NCI-H2029 treated with DMSO at 0.1 percent for 48 hours (cell line): ENCODE data around the gene ADIPOQ.
"Not testable (repeated sequence)": the region's sequence is repeated elsewhere in the genome, so short reads cannot be mapped to it uniquely, and the experiment has no call there.

Experiments used
- DNase-seq: peaks from one replicate; lab custom pipeline; 2025; lab: John Stamatoyannopoulos, UW

ADIPOQ gene

DNA sequence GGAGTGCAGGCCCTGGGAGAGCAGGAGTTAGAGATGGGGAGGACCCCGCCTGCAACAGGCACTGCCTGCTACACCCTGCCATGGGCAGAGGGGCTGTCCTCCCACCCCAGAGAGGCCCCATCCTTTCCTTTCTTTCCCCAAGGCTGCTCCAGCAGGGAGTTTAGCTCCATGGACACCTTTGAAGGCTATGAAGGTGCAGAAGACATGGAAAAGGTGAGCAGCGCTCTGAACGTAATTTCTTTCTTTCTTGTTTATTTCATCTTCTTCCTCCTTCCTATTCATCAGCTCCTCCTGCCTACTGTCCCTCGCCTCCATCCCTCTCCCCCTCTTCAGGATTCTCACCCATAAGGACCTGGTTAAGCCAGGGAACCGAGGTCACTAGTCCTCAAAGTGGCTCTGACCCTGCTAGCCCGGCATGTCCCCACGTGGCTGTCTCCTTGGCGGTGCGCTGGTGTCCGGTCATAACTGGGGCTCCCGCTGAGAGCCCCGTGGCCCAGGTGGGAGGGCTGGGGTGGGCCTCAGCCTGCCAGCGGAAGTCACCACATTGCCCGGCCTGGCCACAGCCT is 16.0 kb upstream of the ADIPOQ start:
- no peak for DNase-seq

DNA sequence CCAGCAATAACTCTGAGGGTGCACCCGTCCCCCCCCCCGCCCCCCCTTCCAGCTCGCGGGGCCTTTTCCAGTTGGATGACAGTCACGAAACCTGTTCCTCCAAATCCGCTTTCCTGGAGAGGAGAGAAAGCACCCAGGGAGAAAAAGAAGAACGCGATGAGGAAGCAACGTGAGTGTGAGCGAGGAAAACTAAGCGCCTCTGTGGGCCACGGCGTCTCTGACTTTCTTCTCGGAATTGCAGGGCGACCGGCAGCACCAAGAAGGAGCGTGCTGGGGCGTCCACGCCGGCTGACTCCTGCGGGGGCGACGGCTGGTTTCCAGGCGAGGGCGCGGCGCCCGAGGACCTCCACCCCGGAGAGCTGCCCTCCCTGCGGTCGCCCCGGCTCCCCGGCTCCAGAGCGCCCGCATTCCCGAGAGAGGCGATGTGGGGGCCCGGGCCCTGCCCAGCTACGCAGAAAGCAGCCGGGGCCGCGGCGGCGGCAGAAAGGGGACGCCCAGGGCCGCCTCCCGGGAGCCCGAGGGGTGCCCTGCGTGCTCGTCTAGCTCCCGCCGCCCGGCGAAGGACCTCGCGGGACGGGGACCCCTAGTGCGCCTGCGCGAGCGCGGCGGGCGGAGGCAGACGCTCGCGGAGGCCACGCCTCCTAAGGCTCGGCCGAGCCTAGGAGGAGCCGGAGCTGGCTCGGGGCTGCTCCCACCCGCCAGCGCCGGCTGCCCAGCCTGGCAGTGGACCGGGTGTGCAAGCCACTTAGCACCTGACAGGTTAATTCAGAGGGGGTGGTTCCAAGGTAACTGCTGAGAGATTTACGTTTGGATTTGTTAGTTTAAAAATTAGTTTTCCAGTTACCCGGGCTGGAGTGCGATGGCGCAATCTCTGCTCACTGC is 15.3 kb upstream of the ADIPOQ start:
- peak; percentile 34 for DNase-seq

DNA sequence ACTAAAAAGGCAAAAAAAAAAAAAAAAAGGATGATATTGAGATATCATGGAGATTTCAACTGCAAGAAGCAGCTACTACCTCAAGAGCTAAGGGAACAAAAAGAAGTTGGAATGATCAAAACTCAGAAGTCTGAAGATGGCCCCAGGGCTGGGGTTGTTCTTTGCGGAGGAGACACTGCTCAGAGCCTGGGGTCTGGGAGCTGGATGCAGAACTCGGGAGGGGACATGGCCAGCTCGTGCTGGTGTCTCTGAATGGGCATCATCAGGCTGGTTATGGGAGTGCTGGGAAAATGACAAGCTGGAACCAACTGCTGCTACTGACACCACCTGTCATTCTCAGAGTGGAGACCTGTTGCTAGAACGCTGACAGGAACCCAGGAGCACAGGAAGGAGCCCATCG is 14.2 kb upstream of the ADIPOQ start:
- no peak for DNase-seq

DNA sequence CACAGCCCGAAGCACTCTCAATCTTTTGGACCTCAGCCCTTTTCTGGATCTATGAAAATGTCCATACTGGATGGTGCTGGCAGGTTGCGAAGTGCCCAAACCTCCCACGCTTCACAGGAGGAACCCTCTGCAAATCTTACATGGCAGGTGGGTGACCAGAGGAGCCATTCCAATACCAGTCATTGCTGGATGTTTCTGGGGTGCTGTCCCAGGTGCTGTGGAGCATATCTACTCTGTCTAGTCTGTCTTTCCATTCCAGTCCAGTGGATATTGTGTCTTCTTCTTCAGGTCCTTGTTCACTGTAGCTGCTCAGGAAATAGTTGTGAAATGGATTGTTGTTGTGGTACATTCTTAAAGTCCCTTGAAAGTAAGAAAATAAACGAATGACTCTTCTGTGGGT is 10.7 kb upstream of the ADIPOQ start:
- no peak for DNase-seq

DNA sequence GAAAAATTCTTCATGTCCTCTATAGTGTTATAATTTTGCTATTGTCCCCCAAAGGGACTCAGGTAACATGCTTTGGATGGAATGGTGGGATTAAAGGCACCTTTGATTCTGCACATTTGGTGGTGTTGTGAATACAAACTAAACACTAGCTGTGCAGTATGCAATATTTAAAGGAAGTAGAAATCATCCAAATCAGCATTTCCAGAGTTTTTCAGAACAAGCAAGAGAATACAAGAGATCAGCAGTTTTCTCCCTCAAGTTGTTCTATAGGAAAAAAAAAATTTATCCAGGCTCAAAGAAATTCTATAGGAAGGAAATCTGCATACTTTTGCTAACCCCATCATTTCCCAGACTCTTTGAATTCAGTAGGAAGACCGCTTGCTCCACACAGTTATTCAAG is 10.2 kb upstream of the ADIPOQ start:
- no peak for DNase-seq

DNA sequence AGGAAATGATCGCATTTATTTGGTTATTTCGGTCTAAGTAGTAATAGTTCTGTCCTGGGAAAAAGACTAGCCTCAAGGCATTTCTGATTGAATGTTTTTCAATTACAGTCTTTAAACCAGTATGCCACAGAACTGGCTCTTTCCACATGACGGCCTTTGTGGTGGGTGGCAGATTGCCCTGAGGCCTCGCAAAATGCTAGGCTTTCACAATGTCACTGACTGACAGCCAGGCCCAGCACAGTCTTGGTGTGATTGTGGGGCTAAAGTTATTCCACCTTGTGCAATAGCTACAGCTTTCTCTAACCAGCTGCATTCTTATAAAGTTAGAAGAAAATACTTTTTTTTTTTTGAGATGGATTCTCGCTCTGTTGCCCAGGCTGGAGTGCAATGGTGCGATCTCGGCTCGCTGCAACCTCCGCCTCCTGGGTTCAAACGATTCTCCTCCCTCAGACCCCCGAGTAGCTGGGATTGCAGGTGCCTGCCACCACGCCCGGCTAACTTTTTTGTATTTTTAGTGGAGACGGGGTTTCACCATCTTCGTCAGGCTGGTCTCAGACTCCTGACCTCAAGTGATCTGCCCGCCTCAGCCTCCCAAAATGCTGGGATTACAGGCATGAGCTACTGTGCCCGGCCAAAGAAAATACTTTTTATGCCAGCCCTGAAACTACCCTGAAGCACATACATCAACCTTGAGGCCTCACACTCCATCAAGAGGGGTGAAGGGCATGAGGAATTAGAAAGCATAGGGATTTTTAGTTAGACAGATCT is 2.5 kb upstream of the ADIPOQ start:
- no peak for DNase-seq

DNA sequence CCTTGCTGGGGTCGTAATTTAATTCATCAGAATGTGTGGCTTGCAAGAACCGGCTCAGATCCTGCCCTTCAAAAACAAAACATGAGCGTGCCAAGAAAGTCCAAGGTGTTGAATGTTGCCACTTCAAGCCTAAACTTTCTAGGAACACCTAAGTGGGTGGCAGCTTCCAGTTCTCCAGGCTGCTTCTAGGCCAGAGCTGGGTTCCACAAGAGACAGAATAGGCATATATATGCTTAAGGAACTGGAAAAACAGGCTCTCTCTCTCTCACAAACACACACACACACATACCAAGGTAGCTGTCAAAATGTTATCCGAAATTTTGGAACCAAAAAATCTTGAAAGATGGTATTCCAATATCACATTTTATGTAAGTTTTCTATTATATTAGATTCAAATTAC is 890 bp upstream of the ADIPOQ start:
- DNase-seq, result no peak

DNA sequence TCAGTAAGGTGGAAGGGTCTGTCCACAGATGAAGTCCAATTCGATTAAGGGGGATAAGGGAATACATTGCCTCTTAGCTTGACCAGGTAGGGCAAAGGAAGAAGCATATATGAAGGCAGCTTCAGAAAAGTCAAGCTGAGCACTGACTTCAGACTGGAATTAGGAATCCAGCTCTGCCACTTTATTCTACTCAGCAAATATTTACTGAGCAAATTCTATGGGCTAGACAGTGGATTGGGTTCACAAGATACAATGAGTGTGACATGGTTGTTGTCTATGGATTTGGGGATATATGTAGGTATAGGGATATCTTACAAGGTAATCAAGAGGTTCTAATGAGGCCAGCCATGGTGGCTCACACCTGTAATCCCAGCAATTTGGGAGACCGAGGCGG is 526 bp downstream of the ADIPOQ start:
- no peak for DNase-seq

DNA sequence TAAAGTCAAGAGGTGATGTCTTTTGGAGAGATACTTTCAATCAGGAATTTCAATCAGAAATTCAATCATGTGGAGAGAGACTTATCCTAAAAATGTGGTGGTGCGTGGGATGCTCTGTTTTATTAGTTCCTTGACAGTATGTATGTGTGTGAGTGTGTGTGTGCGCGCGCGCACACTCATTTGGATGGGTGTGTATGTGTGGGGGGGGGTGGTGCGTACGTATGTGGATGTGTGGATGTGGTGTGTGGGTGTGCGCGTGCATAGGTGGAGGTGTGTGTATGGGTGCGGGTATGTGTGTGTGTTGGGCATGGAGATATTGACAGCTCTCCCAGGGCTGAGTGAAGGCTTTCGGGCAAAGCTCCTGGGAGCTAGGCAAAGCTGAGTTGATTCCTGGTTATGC is 2.4 kb downstream of the ADIPOQ start:
- no peak for DNase-seq

DNA sequence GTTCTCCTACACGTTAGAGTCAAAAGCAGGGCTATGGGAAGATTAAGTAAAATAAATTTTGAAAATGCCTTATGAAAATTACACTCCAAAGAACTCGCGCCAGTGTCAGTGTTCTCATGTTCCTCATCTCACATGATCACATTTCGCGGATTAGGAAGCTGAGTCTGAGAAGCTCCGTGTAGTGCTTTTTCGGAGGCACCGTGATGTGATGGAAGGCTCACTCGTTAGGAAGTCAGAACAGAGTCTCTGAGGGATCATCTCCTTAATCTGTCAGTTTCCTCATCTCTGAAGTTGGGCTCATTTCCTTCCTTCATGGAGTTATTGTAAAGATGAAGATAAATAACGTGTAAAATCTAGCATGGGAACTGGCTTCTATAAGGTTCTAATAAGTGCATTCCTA is 3.2 kb downstream of the ADIPOQ start:
- DNase-seq, result no peak

DNA sequence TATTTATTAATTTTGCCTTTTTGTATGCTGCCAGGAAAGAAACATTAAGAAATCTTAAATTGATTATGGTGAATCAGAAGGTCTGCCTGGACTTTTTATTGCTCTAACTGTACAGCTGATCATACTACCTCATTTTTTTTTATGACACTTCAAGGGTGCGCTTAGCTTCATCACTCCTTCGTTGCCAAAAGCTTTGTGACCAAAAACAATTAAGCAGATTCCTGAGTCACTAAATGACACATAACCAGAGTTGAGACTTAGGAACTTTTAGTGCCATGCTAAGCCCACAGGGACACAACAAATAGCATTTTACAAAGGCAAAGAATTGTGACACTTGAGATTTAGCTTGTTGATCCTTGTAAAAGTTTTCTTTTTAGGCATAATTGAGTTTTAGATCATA is 4.9 kb downstream of the ADIPOQ start:
- no peak for DNase-seq

DNA sequence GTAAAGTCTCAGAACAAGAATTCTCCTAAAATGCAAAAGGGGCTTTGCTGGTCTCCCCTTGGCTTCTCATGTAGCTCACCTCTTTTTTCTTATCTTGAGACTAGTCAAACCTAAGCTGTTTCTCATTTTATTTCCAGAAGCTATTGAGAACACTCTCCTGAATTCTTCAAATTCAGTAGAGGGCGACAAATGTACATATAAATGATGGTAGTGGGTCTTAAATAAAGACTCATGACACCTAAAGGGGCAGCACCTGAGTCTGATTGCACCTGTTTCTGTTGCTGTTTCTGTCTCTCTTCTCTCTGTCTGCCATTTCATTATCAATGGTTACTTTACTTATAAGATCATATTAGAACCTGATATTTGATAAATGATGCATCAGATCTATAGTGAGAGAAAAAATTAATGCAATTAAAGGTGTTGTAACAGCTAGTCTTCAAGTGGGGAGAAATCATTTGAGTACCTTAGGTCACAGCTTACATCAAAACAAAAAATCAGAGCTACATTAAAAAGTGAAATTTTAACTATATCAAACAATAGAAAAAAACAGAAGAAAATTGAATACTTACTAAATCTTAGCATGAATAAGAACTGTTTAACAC is 7.0 kb downstream of the ADIPOQ start:
- DNase-seq, result peak; percentile 42

DNA sequence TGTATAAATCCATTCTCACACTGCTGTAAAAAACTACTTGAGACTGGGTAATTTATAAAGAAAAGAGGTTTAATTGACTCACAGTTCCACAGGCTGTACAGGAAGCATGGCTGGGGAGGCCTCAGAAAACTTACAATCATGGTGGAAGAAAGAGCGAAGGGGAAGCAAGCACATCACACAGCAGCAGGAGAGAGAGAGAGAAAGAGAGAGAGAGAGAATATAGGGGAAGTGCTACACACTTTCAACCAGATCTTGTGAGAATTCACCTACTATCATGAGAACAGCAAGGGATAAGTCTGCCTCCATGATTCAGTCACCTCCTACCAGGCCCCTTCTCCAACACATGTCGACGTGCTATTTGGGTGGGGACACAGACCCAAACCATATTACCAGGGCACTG is 9.3 kb downstream of the ADIPOQ start:
- not testable (repeated sequence) for DNase-seq

DNA sequence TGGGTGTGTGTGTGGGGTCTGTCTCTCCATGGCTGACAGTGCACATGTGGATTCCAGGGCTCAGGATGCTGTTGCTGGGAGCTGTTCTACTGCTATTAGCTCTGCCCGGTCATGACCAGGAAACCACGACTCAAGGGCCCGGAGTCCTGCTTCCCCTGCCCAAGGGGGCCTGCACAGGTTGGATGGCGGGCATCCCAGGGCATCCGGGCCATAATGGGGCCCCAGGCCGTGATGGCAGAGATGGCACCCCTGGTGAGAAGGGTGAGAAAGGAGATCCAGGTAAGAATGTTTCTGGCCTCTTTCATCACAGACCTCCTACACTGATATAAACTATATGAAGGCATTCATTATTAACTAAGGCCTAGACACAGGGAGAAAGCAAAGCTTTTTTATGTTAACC is 10.5 kb downstream of the ADIPOQ start:
- DNase-seq, result no peak

DNA sequence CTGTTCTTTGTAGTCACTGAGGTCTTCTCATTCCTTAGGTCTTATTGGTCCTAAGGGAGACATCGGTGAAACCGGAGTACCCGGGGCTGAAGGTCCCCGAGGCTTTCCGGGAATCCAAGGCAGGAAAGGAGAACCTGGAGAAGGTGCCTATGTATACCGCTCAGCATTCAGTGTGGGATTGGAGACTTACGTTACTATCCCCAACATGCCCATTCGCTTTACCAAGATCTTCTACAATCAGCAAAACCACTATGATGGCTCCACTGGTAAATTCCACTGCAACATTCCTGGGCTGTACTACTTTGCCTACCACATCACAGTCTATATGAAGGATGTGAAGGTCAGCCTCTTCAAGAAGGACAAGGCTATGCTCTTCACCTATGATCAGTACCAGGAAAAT is 11.6 kb downstream of the ADIPOQ start:
- DNase-seq, result no peak

DNA sequence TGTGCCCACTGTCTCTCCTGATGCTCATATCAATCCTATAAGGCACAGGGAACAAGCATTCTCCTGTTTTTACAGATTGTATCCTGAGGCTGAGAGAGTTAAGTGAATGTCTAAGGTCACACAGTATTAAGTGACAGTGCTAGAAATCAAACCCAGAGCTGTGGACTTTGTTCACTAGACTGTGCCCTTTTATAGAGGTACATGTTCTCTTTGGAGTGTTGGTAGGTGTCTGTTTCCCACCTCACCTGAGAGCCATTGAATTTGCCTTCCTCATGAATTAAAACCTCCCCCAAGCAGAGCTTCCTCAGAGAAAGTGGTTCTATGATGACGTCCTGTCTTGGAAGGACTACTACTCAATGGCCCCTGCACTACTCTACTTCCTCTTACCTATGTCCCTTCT is 12.4 kb downstream of the ADIPOQ start:
- no peak for DNase-seq

DNA sequence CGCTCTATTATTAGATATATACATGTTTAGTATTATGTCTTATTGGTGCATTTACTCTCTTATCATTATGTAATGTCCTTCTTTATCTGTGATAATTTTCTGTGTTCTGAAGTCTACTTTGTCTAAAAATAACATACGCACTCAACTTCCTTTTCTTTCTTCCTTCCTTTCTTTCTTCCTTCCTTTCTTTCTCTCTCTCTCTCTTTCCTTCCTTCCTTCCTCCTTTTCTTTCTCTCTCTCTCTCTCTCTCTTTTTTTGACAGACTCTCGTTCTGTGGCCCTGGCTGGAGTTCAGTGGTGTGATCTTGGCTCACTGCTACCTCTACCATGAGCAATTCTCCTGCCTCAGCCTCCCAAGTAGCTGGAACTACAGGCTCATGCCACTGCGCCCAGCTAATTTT is 15.2 kb downstream of the ADIPOQ start:
- no peak for DNase-seq

DNA sequence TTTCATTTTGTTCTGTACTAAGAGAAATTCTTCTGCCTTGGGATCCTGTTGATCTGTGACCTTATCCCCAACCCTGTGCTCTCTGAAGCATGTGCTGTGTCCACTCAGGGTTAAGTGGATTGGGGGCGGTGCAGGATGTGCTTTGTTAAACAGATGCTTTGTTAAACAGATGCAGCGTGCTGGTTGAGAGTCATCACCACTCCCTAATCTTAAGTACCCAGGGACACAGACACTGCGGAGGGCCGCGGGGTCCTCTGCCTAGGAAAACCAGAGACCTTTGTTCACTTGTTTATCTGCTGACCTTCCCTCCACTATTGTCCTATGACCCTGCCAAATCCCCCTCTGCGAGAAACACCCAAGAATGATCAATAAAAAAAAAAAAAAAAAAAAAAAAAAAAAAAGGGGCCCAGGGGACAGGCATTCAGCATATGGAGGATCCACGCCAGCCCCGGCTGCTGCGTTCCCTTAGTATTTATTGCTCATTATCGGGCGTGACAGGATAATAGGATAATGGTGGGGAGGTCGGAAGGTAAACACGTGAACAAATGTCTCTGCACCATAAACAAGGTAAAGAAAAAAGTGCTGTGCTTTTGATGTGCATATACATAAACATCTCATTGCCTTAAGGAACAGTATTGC is 22.8 kb downstream of the ADIPOQ start:
- not testable (repeated sequence) for DNase-seq

DNA sequence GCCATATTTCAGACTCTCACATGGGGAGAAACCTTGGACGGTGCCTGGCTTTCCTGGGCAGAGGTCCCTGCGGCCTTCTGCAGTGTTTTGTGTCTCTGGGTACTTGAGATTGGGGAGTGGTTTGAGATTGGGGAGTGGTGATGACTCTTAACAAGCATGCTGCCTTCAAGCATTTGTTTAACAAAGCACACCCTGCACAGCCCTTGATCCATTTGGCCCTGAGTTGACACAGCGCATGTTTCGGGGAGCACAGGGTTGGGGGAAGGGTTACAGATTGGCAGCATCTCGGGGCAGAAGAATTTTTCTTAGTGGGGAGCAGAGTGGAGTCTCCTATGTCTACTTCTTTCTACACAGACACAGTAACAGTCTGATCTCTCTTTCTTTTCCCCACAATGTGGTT is 23.6 kb downstream of the ADIPOQ start:
- DNase-seq, result not testable (repeated sequence)

DNA sequence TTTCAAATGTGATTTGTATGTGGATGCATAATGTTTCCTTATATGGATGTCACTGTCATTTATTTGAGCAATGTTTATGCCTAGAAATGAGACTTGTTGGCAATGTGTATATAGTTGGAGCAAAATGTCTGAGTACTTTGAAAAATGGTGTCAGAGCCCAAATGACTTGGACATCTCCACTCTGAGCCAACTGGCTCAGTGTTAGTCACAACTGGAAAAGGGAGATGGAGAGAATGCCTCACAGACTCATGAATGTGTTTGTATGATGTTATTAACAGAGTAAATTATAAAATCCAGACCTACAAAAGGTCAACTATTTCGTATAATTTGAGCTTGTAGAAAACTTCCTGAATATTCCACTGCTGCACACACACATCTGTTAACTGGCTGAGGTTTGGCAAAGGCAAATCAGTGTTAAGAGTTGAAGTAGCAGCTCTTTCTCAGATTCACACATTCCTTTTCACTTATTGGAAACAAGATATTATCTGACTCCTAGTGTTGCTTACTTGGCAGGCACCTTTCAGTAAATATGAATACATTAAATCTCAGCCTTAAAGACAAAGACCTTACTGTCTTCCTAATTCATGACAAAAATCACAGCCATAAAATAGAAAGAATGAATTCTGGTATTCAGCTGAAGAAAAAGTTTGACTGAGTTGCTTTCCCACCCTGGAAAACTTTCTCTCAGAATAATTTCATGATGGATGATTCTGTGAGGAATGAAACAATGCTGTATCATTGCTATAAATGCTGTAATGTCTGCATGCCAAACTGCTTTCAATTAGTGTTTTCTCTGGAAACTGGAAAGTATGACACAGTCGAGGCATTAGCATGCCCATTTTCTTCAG is 27.0 kb downstream of the ADIPOQ start:
- no peak for DNase-seq
